IMR-90 (cell line): ENCODE results near the gene CACNA2D4. TPM values are rescaled to one million over a fixed set of nuclear protein-coding genes. Genes with fewer than 3 reads are reported as not detected.

ENCODE experiments used
- ATAC-seq: fragments of 200-7000 bp; cut with Tn5 transposase; 2 replicates; pipeline ENCODE4 v1.9.1; 2020; ENCODE audit warnings: low read depth, mild to moderate bottlenecking, moderate library complexity
- BruUV-seq: library from RNA; stranded (reverse); fragments of 400-500 nt; replicated peaks from 2 replicates; lab custom pipeline; 2021; lab: Mats Ljungman, UMichigan
- CTCF ChIA-PET: fragments of 300-600 bp; formaldehyde crosslinking; extraction: SDS; loops from one replicate; lab custom pipeline; 2021; ENCODE audit warnings: antibody characterized with exemption; lab: Yijun Ruan, JAX
- POLR2A ChIA-PET: fragments of 300-600 bp; sonication (Branson Sonifier 250); formaldehyde crosslinking; loops from one replicate; lab custom pipeline; 2022; ENCODE audit warnings: antibody characterized with exemption; ENCODE audit not compliant: unreplicated experiment; lab: Charles Lee
- DNase-seq: peaks from one replicate; pipeline ENCODE4 v3.0.0; 2013
- H2AFZ ChIP-seq: replicated peaks from 2 replicates; pipeline ENCODE3; 2013; ENCODE audit warnings: low read length, mild to moderate bottlenecking; ENCODE audit not compliant: poor library complexity
- H2AK5ac ChIP-seq: 2 replicates; pipeline ENCODE4 v1.6.1; 2013; ENCODE audit warnings: low read depth, low read length, inconsistent platforms
- H2AK9ac ChIP-seq: replicated peaks from 2 replicates; pipeline ENCODE3; 2013; ENCODE audit warnings: mild to moderate bottlenecking, low read depth, low read length, moderate library complexity; ENCODE audit not compliant: poor library complexity
- H2BK120ac ChIP-seq: 2 replicates; pipeline ENCODE4 v1.6.1; 2013; ENCODE audit warnings: low read depth, low read length, inconsistent platforms
- H2BK15ac ChIP-seq: 3 replicates; pipeline ENCODE4 v1.6.1; 2013; ENCODE audit warnings: low read depth, low read length, inconsistent platforms
- H2BK20ac ChIP-seq: 2 replicates; pipeline ENCODE4 v1.6.1; 2013; ENCODE audit warnings: low read depth, mild to moderate bottlenecking, inconsistent platforms, low read length, moderate library complexity
- H2BK5ac ChIP-seq: 2 replicates; pipeline ENCODE4 v1.6.1; 2013; ENCODE audit warnings: mild to moderate bottlenecking, low read depth, low read length, inconsistent platforms; ENCODE audit not compliant: poor library complexity, severe bottlenecking
- H3K14ac ChIP-seq: replicated peaks from 2 replicates; pipeline ENCODE4 v1.6.1; 2013; ENCODE audit warnings: low read depth, low read length, inconsistent platforms
- H3K18ac ChIP-seq: 2 replicates; pipeline ENCODE4 v1.6.1; 2013; ENCODE audit warnings: low read depth, low read length, control low read depth
- H3K23ac ChIP-seq: 2 replicates; pipeline ENCODE4 v1.6.1; 2013; ENCODE audit warnings: low read depth, low read length, inconsistent platforms
- H3K27ac ChIP-seq: 2 replicates; pipeline ENCODE4 v1.5.1; 2013; ENCODE audit warnings: mild to moderate bottlenecking, control low read depth, low read length; ENCODE audit not compliant: insufficient read depth
- H3K27me3 ChIP-seq: 2 replicates; pipeline ENCODE4 v1.6.1; 2013; ENCODE audit warnings: low read length; ENCODE audit not compliant: control insufficient read depth, insufficient read depth
- H3K36me3 ChIP-seq: 2 replicates; pipeline ENCODE4 v1.6.1; 2013; ENCODE audit warnings: low read length, mixed read lengths; ENCODE audit not compliant: control insufficient read depth, insufficient read depth
- H3K4ac ChIP-seq: 2 replicates; pipeline ENCODE4 v1.6.1; 2013; ENCODE audit warnings: low read depth, low read length, inconsistent platforms
- H3K4me1 ChIP-seq: 2 replicates; pipeline ENCODE4 v1.6.1; 2013; ENCODE audit warnings: low read length, mixed read lengths; ENCODE audit not compliant: control insufficient read depth, insufficient read depth
- H3K4me2 ChIP-seq: 2 replicates; pipeline ENCODE4 v1.6.1; 2013; ENCODE audit warnings: low read depth, mild to moderate bottlenecking, control low read depth, low read length, moderate library complexity
- H3K4me3 ChIP-seq: 2 replicates; pipeline ENCODE4 v1.5.1; 2013; ENCODE audit warnings: low read depth, mild to moderate bottlenecking, control low read depth, low read length, moderate library complexity; ENCODE audit not compliant: insufficient read depth
- H3K56ac ChIP-seq: 2 replicates; pipeline ENCODE4 v1.6.1; 2013; ENCODE audit warnings: low read length, inconsistent platforms; ENCODE audit not compliant: insufficient read depth; ENCODE audit errors: extremely low read depth
- H3K79me1 ChIP-seq, 2 experiments: 2 replicates each; pipeline ENCODE4 v1.6.1; 2013; ENCODE audit warnings: low read length in 2 of 2, inconsistent platforms in 1 of 2, low read depth in 1 of 2
- H3K9ac ChIP-seq: 2 replicates; pipeline ENCODE4 v1.6.1; 2013; ENCODE audit warnings: low read depth, low read length, control low read depth
- H3K9me1 ChIP-seq: 2 replicates; pipeline ENCODE4 v1.6.1; 2013; ENCODE audit warnings: low read length, inconsistent platforms; ENCODE audit not compliant: insufficient read depth
- H3K9me3 ChIP-seq: 2 replicates; pipeline ENCODE4 v1.6.1; 2013; ENCODE audit warnings: low read length; ENCODE audit not compliant: control insufficient read depth, insufficient read depth
- H4K20me1 ChIP-seq: 2 replicates; pipeline ENCODE4 v1.6.1; 2013; ENCODE audit warnings: low read length, inconsistent platforms; ENCODE audit not compliant: insufficient read depth
- H4K5ac ChIP-seq: 2 replicates; pipeline ENCODE4 v1.6.1; 2013; ENCODE audit warnings: mild to moderate bottlenecking, low read depth, low read length, control low read depth
- H4K8ac ChIP-seq, 2 experiments: 2 replicates each; pipeline ENCODE4 v1.6.1; 2013; ENCODE audit warnings: low read depth in 2 of 2, low read length in 2 of 2, control low read depth in 1 of 2, inconsistent platforms in 1 of 2
- H4K91ac ChIP-seq: 2 replicates; pipeline ENCODE4 v1.6.1; 2013; ENCODE audit warnings: low read depth, low read length, inconsistent platforms; ENCODE audit not compliant: insufficient read depth
- BHLHE40 ChIP-seq: fragments of 150-350 bp; IDR thresholded peaks from 2 replicates; pipeline ENCODE4 v1.6.1; 2016; ENCODE audit warnings: mild to moderate bottlenecking, low read depth, low read length
- CEBPB ChIP-seq: IDR thresholded peaks from 2 replicates; pipeline ENCODE4 v1.6.1; 2012; ENCODE audit warnings: low read depth, low read length, improper control_type of control experiment
- CHD1 ChIP-seq: IDR thresholded peaks from 2 replicates; pipeline ENCODE4 v1.6.1; 2012; ENCODE audit warnings: low read depth, low read length, improper control_type of control experiment
- FOS ChIP-seq: fragments of 150-350 bp; IDR thresholded peaks from 2 replicates; pipeline ENCODE4 v1.6.1; 2016; ENCODE audit warnings: low read depth, low read length
- MAFK ChIP-seq: IDR thresholded peaks from 2 replicates; pipeline ENCODE4 v1.6.1; 2012; ENCODE audit warnings: low read depth, low read length, improper control_type of control experiment
- MAZ ChIP-seq: IDR thresholded peaks from 2 replicates; pipeline ENCODE4 v1.6.1; 2012; ENCODE audit warnings: low read depth, mild to moderate bottlenecking, low read length, improper control_type of control experiment, moderate library complexity, borderline replicate concordance
- NFE2L2 ChIP-seq: fragments of 150-350 bp; IDR thresholded peaks from 2 replicates; pipeline ENCODE4 v1.6.1; 2016; ENCODE audit warnings: low read depth, mild to moderate bottlenecking, low read length
- POLR2A ChIP-seq: IDR thresholded peaks from 2 replicates; pipeline ENCODE4 v1.6.1; 2012; ENCODE audit warnings: mild to moderate bottlenecking, low read depth, low read length
- RAD21 ChIP-seq: IDR thresholded peaks from 2 replicates; pipeline ENCODE4 v1.6.1; 2012; ENCODE audit warnings: low read length, improper control_type of control experiment
- RCOR1 ChIP-seq: IDR thresholded peaks from 2 replicates; pipeline ENCODE4 v1.6.1; 2012; ENCODE audit warnings: mild to moderate bottlenecking, low read length, improper control_type of control experiment; ENCODE audit not compliant: insufficient replicate concordance
- RFX5 ChIP-seq: IDR thresholded peaks from 2 replicates; pipeline ENCODE4 v1.8.0; 2012; ENCODE audit warnings: low read depth, mild to moderate bottlenecking, low read length, moderate library complexity
- SMC3 ChIP-seq: fragments of 150-350 bp; IDR thresholded peaks from 2 replicates; pipeline ENCODE4 v1.6.1; 2016; ENCODE audit warnings: low read depth, mild to moderate bottlenecking, antibody characterized with exemption, low read length, moderate library complexity
- WGBS, 2 experiments: methylation state at CpG; one replicate each; pipeline versions ENCODE4 v1.1.5 to v1.1.7; 2013; ENCODE audit warnings: missing lambda C conversion rate in 2 of 2; ENCODE audit not compliant: insufficient read length in 1 of 2; ENCODE audit errors: extremely low coverage in 2 of 2; 5-methylcytosine and 5-hydroxymethylcytosine counted together
- dilution Hi-C: fragments of 300-500 bp; cut with HindIII; formaldehyde crosslinking; loops from one replicate; pipeline ENCODE4 v1.14.3; 2018; ENCODE audit warnings: low sequenced_read_pairs; ENCODE audit not compliant: unreplicated experiment
- in situ Hi-C: fragments of 300-500 bp; cut with MboI; formaldehyde crosslinking; loops from 3 replicates; pipeline ENCODE4 v1.14.3; 2019; ENCODE audit warnings: low sequenced_read_pairs, inconsistent platforms, mixed read lengths
- intact Hi-C: fragments of 100-400 bp; cut with micrococcal nuclease; formaldehyde crosslinking; loops from 2 replicates; pipeline ENCODE4 v1.10.0; 2022
- polyA plus RNA-seq, 3 experiments: library from polyadenylated mRNA; depleted of rRNA; stranded (reverse); fragments of >200 nt; gene quantifications; 2 replicates each; pipeline ENCODE4 v1.2.3, GENCODE V29; 2012; ENCODE audit warnings: low replicate concordance in 1 of 3
- total RNA-seq: library from RNA; depleted of rRNA; stranded (reverse); fragments of >200 nt; gene quantifications from 2 replicates; pipeline ENCODE4 v1.2.3, GENCODE V29; 2012
- TF ChIP-seq, protein P1 (sequence below): fragments of 150-350 bp; IDR thresholded peaks from 2 replicates; pipeline ENCODE4 v1.6.1; 2017; ENCODE audit warnings: mild to moderate bottlenecking, antibody characterized with exemption, low read length, low read depth
- TF ChIP-seq, protein P2 (sequence below): conservative IDR thresholded peaks from 2 replicates; pipeline ENCODE4 v1.5.1; 2012; ENCODE audit warnings: mild to moderate bottlenecking, low read depth, low read length, improper control_type of control experiment

CACNA2D4 gene
- total and polyA plus RNA-seq, 2 of the 4 experiments (the other 2 are of a cell fraction), result 0.18 to 0.22 TPM

DNA sequence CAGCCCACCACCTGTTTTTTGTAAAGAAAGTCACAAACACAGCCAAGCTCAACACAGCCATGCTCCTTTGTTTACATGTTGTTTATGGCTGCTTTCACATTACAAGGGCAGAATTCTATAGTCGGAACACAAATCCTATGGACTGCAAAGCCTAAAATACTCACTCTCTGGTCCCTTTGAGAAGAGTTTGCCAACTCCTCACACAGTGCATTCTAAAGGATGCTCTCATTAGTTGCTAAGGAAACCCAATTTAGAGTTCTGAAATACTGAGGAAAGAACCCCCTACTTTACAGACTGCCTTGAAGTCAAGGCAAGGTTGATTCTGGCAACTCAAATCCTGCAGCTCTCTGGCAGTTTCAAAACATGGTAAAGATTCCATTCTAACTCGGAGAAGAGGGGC is 47.5 kb upstream of the CACNA2D4 start:
- H2AK9ac ChIP-seq, result no peak overlapping the region
- dilution Hi-C loops, result no loop called here
- H3K79me1 ChIP-seq, result peaks cover 5 to 18% of the 10 kb centered on the region in 2 experiments; a peak in 3 of 4 replicates

More for the DNA sequence above, 47.5 kb upstream of the CACNA2D4 start:
- no peak overlapping the region for H4K91ac ChIP-seq
- no TSS peak for BruUV-seq
- no peak for TF ChIP-seq MAZ
- no peak for TF ChIP-seq NFE2L2
- TF ChIP-seq, protein P1, sequence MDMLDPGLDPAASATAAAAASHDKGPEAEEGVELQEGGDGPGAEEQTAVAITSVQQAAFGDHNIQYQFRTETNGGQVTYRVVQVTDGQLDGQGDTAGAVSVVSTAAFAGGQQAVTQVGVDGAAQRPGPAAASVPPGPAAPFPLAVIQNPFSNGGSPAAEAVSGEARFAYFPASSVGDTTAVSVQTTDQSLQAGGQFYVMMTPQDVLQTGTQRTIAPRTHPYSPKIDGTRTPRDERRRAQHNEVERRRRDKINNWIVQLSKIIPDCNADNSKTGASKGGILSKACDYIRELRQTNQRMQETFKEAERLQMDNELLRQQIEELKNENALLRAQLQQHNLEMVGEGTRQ, result no peak
- no peak for TF ChIP-seq BHLHE40
- TF ChIP-seq FOS, result no peak
- no peak for TF ChIP-seq RCOR1
- TF ChIP-seq RFX5, result no peak
- TF ChIP-seq SMC3, result no peak
- TF ChIP-seq, protein P2, sequence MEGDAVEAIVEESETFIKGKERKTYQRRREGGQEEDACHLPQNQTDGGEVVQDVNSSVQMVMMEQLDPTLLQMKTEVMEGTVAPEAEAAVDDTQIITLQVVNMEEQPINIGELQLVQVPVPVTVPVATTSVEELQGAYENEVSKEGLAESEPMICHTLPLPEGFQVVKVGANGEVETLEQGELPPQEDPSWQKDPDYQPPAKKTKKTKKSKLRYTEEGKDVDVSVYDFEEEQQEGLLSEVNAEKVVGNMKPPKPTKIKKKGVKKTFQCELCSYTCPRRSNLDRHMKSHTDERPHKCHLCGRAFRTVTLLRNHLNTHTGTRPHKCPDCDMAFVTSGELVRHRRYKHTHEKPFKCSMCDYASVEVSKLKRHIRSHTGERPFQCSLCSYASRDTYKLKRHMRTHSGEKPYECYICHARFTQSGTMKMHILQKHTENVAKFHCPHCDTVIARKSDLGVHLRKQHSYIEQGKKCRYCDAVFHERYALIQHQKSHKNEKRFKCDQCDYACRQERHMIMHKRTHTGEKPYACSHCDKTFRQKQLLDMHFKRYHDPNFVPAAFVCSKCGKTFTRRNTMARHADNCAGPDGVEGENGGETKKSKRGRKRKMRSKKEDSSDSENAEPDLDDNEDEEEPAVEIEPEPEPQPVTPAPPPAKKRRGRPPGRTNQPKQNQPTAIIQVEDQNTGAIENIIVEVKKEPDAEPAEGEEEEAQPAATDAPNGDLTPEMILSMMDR, result no peak
- TF ChIP-seq POLR2A, result no peak
- no peak for TF ChIP-seq CHD1
- TF ChIP-seq RAD21, result no peak
- TF ChIP-seq MAFK, result no peak
- no peak for TF ChIP-seq CEBPB
- H2BK20ac ChIP-seq, result no peak overlapping the region
- H3K56ac ChIP-seq, result no peak overlapping the region
- ATAC-seq, result no peak
- H2BK120ac ChIP-seq, result no peak overlapping the region
- H3K27me3 ChIP-seq, result no peaks in the 10 kb centered on the region
- CTCF ChIA-PET, result no interaction called here
- no peak overlapping the region for H3K23ac ChIP-seq
- H2AK5ac ChIP-seq, result no peak overlapping the region
- no peak overlapping the region for H4K5ac ChIP-seq
- in situ Hi-C loops (no loop called here), intact Hi-C loops (no loop called here)
- H3K36me3 ChIP-seq, result peaks cover 32% of the 10 kb centered on the region
- H4K20me1 ChIP-seq, result no peaks in the 10 kb centered on the region
- H3K18ac ChIP-seq, result no peak overlapping the region
- H3K4me3 ChIP-seq, result no peak overlapping the region
- H4K8ac ChIP-seq, result no peak overlapping the region
- H3K14ac ChIP-seq, result no peak overlapping the region
- H3K9me1 ChIP-seq, result peaks cover 7% of the 10 kb centered on the region; the same call in 1 of the 2 replicates
- no peak overlapping the region for H2BK15ac ChIP-seq
- no peak overlapping the region for H3K4ac ChIP-seq
- H2BK5ac ChIP-seq, result no peak overlapping the region
- H3K27ac ChIP-seq, result no peak overlapping the region
- H3K4me1 ChIP-seq, result no peaks in the 10 kb centered on the region
- H3K9ac ChIP-seq, result no peak overlapping the region
- DNase-seq, result no peak
- POLR2A ChIA-PET, result no interaction called here
- H3K4me2 ChIP-seq, result no peak overlapping the region
- no peaks in the 10 kb centered on the region for H3K9me3 ChIP-seq
- H2AFZ ChIP-seq, result no peak overlapping the region
- WGBS, 2 experiments, result no CpG with 5 or more reads among the region's 2 CpGs
